Activated naive CD4-positive, alpha-beta T cell treated with anti-CD3 and anti-CD28 coated beads for 36 hours (primary cell): ENCODE results near the gene NEB. TPM values are rescaled to one million over a fixed set of nuclear protein-coding genes. Genes with fewer than 3 reads are reported as not detected.
"Not testable (repeated sequence)": the region's sequence is repeated elsewhere in the genome, so short reads cannot be mapped to it uniquely, and the experiment has no call there.

Source experiments
- CTCF ChIA-PET: fragments of 350-600 bp; sonication (Branson Sonifier 250); formaldehyde crosslinking; loops from one replicate; lab custom pipeline; 2021; ENCODE audit warnings: antibody characterized with exemption; lab: Charles Lee
- DNase-seq: peaks from one replicate; pipeline ENCODE4 v3.0.0-alpha.2; 2020
- H3K27ac Mint-ChIP-seq: one replicate; pipeline ENCODE4 v1.8.0; 2021; ENCODE audit warnings: mild to moderate bottlenecking, mixed read lengths
- H3K27me3 Mint-ChIP-seq: one replicate; pipeline ENCODE4 v1.8.0; 2021; ENCODE audit warnings: low read depth, mixed read lengths
- H3K36me3 Mint-ChIP-seq: one replicate; pipeline ENCODE4 v1.8.0; 2021; ENCODE audit warnings: low read depth, mixed read lengths
- H3K4me1 Mint-ChIP-seq: one replicate; pipeline ENCODE4 v1.8.0; 2021; ENCODE audit warnings: low read depth, mixed read lengths
- H3K4me3 Mint-ChIP-seq: one replicate; pipeline ENCODE4 v1.8.0; 2021; ENCODE audit warnings: mild to moderate bottlenecking, moderate library complexity, mixed read lengths
- H3K9me3 Mint-ChIP-seq: one replicate; pipeline ENCODE4 v1.8.0; 2021; ENCODE audit warnings: mixed read lengths
- intact Hi-C: fragments of 100-400 bp; cut with micrococcal nuclease; formaldehyde crosslinking; loops from one replicate; pipeline ENCODE4 v1.15.1; 2023
- total RNA-seq, 2 experiments: library from RNA; stranded (reverse); gene quantifications; one replicate each; pipeline ENCODE4 v1.2.3, GENCODE V29; 2021

NEB gene
- total RNA-seq, 2 experiments from 2014 or later: 0.14 to 0.22 TPM

DNA sequence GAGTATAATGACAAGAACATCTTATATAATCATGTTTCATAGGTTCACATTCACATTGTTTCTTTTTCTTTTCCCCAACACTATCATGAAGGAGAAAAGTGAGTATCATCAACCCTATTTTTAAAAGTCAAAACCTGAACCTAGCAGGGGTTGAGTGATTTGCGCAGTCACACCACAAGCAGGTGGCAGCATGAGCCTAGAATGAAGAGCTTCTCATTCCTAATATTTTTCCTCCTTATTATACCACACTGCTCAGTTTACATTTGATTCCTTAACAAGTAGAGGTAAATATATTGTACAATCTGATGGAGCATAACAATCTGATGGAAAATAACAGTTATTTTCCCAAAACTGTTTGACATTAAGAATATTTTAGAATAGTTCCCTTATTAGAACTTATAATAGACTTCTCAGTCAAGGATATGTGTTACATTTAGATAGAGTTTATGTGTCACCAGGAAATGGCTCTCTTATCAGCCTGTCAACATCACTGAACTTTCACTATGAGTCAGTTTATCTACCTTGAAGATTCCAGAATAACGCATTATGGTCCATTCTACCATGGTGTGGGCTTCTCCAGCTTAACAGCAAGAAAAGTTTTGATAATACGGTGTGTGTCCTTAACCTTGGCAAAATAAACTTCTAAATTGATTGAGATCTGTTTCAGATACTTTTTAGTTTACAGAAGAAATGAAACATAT is 119.5 kb downstream of the NEB start:
- H3K27me3 Mint-ChIP-seq: no peaks in the 10 kb centered on the region
- CTCF ChIA-PET: interaction anchor here (0.5 kb wide), 1 partner anchor 321 kb away, joined by 3 read pairs; no protein-coding TSS in a partner anchor
- no peak overlapping the region for H3K27ac Mint-ChIP-seq

DNA sequence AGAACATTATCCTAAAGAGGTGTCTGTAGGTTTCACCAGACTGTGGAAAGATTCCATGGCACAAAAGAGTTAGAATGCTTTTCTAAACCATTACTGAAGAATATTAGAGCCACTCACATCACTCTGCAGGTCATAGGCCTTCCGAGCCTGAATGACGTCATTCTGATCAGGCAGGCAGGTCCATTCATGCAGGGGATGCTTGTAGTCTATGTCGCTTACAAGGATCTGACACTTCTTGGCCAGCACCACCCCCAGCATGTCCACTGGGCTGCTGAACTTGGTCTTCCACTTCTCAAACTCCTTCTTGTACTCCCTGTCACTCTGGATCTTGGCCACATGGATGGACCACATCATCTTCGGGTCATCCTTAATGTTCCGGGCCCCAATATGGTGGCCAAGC is 120.1 kb downstream of the NEB start:
- no peak overlapping the region for H3K27ac Mint-ChIP-seq
- CTCF ChIA-PET: no interaction called here
- peaks cover 12% of the 10 kb centered on the region for H3K4me1 Mint-ChIP-seq
- H3K27me3 Mint-ChIP-seq: no peaks in the 10 kb centered on the region
- H3K9me3 Mint-ChIP-seq: no peaks in the 10 kb centered on the region
- intact Hi-C loops: loop anchor here (2.0 kb wide), 1 partner anchor 23 kb away; no protein-coding TSS in a partner anchor
- H3K4me3 Mint-ChIP-seq: no peak overlapping the region
- no peaks in the 10 kb centered on the region for H3K36me3 Mint-ChIP-seq
- DNase-seq: no peak

More for the DNA sequence above, 119.5 kb downstream of the NEB start:
- no peaks in the 10 kb centered on the region for H3K9me3 Mint-ChIP-seq
- peaks cover 12% of the 10 kb centered on the region for H3K4me1 Mint-ChIP-seq
- intact Hi-C loops: loop anchor here (2.0 kb wide), 1 partner anchor 22 kb away; no protein-coding TSS in a partner anchor
- no peaks in the 10 kb centered on the region for H3K36me3 Mint-ChIP-seq
- H3K4me3 Mint-ChIP-seq: no peak overlapping the region
- DNase-seq: no peak

- Mint-ChIP-seq H3K4me1 (peaks cover 12% of the 10 kb centered on the region), H3K9me3 (no peaks in the 10 kb centered on the region), H3K27me3 (no peaks in the 10 kb centered on the region), H3K36me3 (no peaks in the 10 kb centered on the region), H3K4me3 (no peak overlapping the region), H3K27ac (no peak overlapping the region)
- intact Hi-C loops: no loop called here
- CTCF ChIA-PET: interaction anchor here (1.3 kb wide), 1 partner anchor 414 kb away, joined by 3 read pairs; no protein-coding TSS in a partner anchor
- no peak for DNase-seq
Observed at GRCh38 chr2:151611351-151611750, 122.9 kb downstream of the NEB start.

- no peak for DNase-seq
- H3K4me3 Mint-ChIP-seq: no peak overlapping the region
- CTCF ChIA-PET: interaction anchor here (1.3 kb wide), 1 partner anchor 415 kb away, joined by 3 read pairs; no protein-coding TSS in a partner anchor
- H3K4me1 Mint-ChIP-seq: peaks cover 11% of the 10 kb centered on the region
- H3K27ac Mint-ChIP-seq: no peak overlapping the region
- H3K9me3 Mint-ChIP-seq: no peaks in the 10 kb centered on the region
- intact Hi-C loops: no loop called here
- no peaks in the 10 kb centered on the region for H3K36me3 Mint-ChIP-seq
- H3K27me3 Mint-ChIP-seq: no peaks in the 10 kb centered on the region
Observed at GRCh38 chr2:151610310-151610709, 124.0 kb downstream of the NEB start.

- no peak overlapping the region for H3K4me3 Mint-ChIP-seq
- H3K27me3 Mint-ChIP-seq: no peaks in the 10 kb centered on the region
- no peak overlapping the region for H3K27ac Mint-ChIP-seq
- DNase-seq: no peak
- intact Hi-C loops: no loop called here
- H3K9me3 Mint-ChIP-seq: no peaks in the 10 kb centered on the region
- H3K4me1 Mint-ChIP-seq: peaks cover 5% of the 10 kb centered on the region
- H3K36me3 Mint-ChIP-seq: no peaks in the 10 kb centered on the region
- CTCF ChIA-PET: interaction anchor here (0.7 kb wide), 1 partner anchor 104 kb away, joined by 3 read pairs; no protein-coding TSS in a partner anchor
Observed at GRCh38 chr2:151609705-151610104, 124.6 kb downstream of the NEB start.

GRCh38 chr2:151607459-151608424 is 126.5 kb downstream of the NEB start:
- H3K4me1 Mint-ChIP-seq, H3K27me3 Mint-ChIP-seq, H3K27ac Mint-ChIP-seq, H3K4me3 Mint-ChIP-seq, H3K36me3 Mint-ChIP-seq, H3K9me3 Mint-ChIP-seq, DNase-seq, intact Hi-C loops, CTCF ChIA-PET: not testable (repeated sequence)

DNA sequence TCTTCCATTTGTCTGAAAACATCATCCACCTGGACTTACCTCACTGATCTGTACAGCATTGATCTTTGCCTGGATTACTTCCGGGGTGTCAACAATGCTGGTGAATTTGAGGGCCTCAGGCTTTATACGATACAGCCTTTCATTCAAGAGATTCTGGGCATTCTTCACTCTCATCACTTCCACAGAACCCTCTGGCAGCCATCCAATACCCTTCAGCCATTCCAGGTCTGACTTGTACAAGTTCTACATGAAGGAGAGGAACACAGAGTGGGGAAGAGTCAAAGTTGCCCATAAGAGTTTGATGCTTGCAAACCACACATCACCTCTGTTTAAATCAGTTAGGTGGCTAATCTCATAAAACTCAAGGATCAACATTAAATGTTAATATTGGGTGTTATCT is 130.7 kb downstream of the NEB start:
- DNase-seq, H3K4me1 Mint-ChIP-seq, H3K9me3 Mint-ChIP-seq, H3K27ac Mint-ChIP-seq, CTCF ChIA-PET, H3K4me3 Mint-ChIP-seq, intact Hi-C loops, H3K27me3 Mint-ChIP-seq, H3K36me3 Mint-ChIP-seq: not testable (repeated sequence)

GRCh38 chr2:151602402-151602801 is 131.9 kb downstream of the NEB start:
- H3K27ac Mint-ChIP-seq, CTCF ChIA-PET, H3K4me3 Mint-ChIP-seq, intact Hi-C loops, H3K4me1 Mint-ChIP-seq, DNase-seq, H3K36me3 Mint-ChIP-seq, H3K27me3 Mint-ChIP-seq, H3K9me3 Mint-ChIP-seq: not testable (repeated sequence)

DNA sequence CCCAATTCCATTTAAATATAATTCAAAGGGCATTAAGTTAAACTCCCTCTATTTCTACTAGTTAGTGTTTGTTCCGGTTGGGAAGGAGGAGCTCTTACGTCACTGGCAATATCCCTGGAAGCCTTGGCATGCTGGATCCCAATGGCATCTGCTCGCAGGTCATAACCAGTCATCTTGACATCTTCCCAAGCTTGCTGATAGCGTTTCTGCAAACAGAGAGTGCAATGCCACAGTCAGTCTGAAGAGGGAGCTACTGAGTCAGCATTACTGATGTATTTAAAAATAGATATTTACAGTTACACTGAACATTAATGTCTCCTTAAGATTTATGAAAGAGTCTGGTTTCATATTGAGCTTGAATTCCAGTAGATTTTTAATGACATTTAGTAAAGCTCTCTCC is 132.5 kb downstream of the NEB start:
- H3K4me1 Mint-ChIP-seq, H3K9me3 Mint-ChIP-seq, H3K4me3 Mint-ChIP-seq, H3K27ac Mint-ChIP-seq, DNase-seq, intact Hi-C loops, H3K36me3 Mint-ChIP-seq, CTCF ChIA-PET, H3K27me3 Mint-ChIP-seq: not testable (repeated sequence)

- DNase-seq, H3K27me3 Mint-ChIP-seq, H3K27ac Mint-ChIP-seq, CTCF ChIA-PET, H3K36me3 Mint-ChIP-seq, H3K4me1 Mint-ChIP-seq, intact Hi-C loops, H3K9me3 Mint-ChIP-seq, H3K4me3 Mint-ChIP-seq: not testable (repeated sequence)
Observed at GRCh38 chr2:151596903-151597608, 137.2 kb downstream of the NEB start.

GRCh38 chr2:151591908-151592255 is 142.4 kb downstream of the NEB start:
- intact Hi-C loops, H3K27ac Mint-ChIP-seq, H3K4me3 Mint-ChIP-seq, CTCF ChIA-PET, H3K36me3 Mint-ChIP-seq, H3K27me3 Mint-ChIP-seq, DNase-seq, H3K4me1 Mint-ChIP-seq, H3K9me3 Mint-ChIP-seq: not testable (repeated sequence)

DNA sequence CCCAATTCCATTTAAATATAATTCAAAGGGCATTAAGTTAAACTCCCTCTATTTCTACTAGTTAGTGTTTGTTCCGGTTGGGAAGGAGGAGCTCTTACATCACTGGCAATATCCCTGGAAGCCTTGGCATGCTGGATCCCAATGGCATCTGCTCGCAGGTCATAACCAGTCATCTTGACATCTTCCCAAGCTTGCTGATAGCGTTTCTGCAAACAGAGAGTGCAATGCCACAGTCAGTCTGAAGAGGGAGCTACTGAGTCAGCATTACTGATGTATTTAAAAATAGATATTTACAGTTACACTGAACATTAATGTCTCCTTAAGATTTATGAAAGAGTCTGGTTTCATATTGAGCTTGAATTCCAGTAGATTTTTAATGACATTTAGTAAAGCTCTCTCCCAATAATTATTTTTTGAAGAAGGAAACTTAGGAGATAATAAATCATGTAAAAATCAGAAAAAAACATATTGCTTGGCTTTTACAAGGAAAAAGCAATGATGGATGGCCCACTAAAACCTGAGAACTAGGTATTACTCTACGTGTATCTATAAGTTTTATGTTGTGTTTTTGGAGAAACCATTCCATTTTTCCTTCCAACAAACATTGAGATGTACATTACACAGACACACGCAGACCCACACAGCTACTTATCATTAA is 142.9 kb downstream of the NEB start:
- H3K36me3 Mint-ChIP-seq, CTCF ChIA-PET, DNase-seq, H3K4me1 Mint-ChIP-seq, H3K4me3 Mint-ChIP-seq, H3K27ac Mint-ChIP-seq, H3K27me3 Mint-ChIP-seq, intact Hi-C loops, H3K9me3 Mint-ChIP-seq: not testable (repeated sequence)
